Ovary (tissue), 3 donors: ENCODE data around the gene LRRC32.

ENCODE experiments used
- CTCF ChIP-seq, 3 donors: fragments of 450-650 bp in 2 of 3; fragments of 200-600 bp in 1 of 3; IDR thresholded peaks; one replicate each; pipeline versions ENCODE4 v1.5.1 to v1.8.0; 2016 to 2022; ENCODE audit warnings: antibody characterized with exemption in 3 of 3, mild to moderate bottlenecking in 1 of 3
- POLR2A ChIP-seq: fragments of 450-650 bp; IDR thresholded peaks from one replicate; pipeline ENCODE4 v1.6.1; 2017; ENCODE audit warnings: antibody characterized with exemption, mild to moderate bottlenecking, moderate library complexity
- donor health status: DM: no; HTN: no; CAD: no.

GRCh38 chr11:76684516-76684915 is 14.0 kb upstream of the LRRC32 start:
- TF ChIP-seq CTCF (IDR thresholded peaks at IDR 0.05): no peak
- TF ChIP-seq POLR2A: no peak
